ENCODE results near the gene C3orf20. TPM values are rescaled to one million over a fixed set of nuclear protein-coding genes. Genes with fewer than 3 reads are reported as not detected.

Gene C3orf20
- polyA plus RNA-seq, 1 donor from 2014 or later: not detected

DNA sequence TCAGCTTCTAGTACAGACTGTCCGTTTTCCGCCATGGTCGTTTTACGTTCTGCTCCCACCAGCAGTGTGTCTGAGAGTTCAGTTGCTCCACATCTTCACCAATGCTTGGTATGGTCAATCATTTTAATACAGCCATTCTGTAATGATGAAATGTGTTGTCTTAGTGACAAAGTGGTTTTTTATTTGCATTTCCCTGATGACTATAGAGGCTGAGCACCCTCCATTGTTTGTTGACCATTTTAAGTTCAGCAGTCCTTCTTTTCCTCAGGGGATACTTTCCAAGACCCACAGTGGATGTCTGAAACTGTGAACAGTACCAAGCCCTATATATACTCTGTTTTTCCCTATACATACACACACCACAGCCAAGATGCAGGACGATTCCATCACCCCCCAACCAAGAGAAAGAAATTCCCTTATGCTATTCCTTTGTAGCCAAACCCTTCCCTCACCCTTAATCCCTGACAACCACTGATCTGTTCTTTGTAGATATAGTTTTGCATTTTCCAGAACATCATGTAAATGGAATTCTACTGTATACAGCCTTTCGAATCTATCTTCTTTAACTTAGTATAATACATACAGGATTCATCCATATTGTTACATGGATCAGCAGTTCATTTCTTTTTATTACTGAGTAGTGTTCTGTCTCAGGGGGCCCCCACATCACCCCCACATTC, 55.9 kb downstream of the C3orf20 start:
- Histone ChIP-seq H3K4me2 (ENCODE audit: low read length) (no peak overlapping the region), H4K20me1 (ENCODE audit: insufficient read depth) (no peaks in the 10 kb centered on the region), H3F3A (ENCODE audit: insufficient read depth, low read length, poor library complexity, severe bottlenecking) (no peaks in the 10 kb centered on the region), H2AFZ (ENCODE audit: low read depth, low read length) (no peak overlapping the region), H3K27ac (ENCODE audit: low read length) (no peak overlapping the region), H3K9ac (ENCODE audit: low read length) (no peak overlapping the region), H3K9me2 (ENCODE audit: insufficient read depth, low read length) (no peaks in the 10 kb centered on the region), H3K9me3 (ENCODE audit: low read length) (no peaks in the 10 kb centered on the region), H3K79me2 (replicated peaks; ENCODE audit: insufficient read depth, low read length) (no peaks in the 10 kb centered on the region), H3K4me3 (ENCODE audit: low read length) (no peak overlapping the region), H3K36me3 (ENCODE audit: insufficient read depth, low read length) (no peaks in the 10 kb centered on the region), H3K27me3 (ENCODE audit: insufficient read depth, low read depth, low read length) (no peaks in the 10 kb centered on the region)
- TF ChIP-seq RAD21 (conservative IDR thresholded peaks at IDR 0.05) (no peak), TAF1 (IDR thresholded peaks at IDR 0.05; ENCODE audit: low read depth) (no peak)

DNA sequence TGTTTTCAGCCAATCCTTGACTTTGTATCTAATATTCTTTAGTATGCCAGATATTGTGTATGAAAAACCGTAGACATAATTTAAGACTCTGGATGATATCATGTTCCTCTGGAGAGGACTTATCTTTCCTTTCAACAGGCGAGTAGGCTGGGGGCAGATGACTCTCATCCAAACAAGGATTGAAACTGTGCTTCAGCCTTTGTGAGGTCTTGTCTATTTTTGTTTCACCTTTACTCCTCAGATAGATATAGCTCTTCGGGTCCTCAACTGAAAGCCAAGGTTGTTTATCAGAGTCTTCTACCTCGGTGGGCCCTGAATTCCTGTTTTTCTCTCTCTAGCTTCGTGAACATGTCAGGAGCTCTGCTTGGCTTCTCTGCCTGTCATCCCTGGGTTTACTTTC, 66.0 kb downstream of the C3orf20 start:
- Histone ChIP-seq H3K9me3 (ENCODE audit: low read length) (peaks cover 9% of the 10 kb centered on the region), H4K20me1 (ENCODE audit: insufficient read depth) (no peaks in the 10 kb centered on the region), H3K36me3 (ENCODE audit: insufficient read depth, low read length) (no peaks in the 10 kb centered on the region), H3K4me3 (ENCODE audit: low read length) (no peak overlapping the region), H3K79me2 (replicated peaks; ENCODE audit: insufficient read depth, low read length) (no peaks in the 10 kb centered on the region), H3K9me2 (ENCODE audit: insufficient read depth, low read length) (no peaks in the 10 kb centered on the region), H3K27me3 (ENCODE audit: insufficient read depth, low read depth, low read length) (no peaks in the 10 kb centered on the region), H3K4me2 (ENCODE audit: low read length) (no peak overlapping the region), H3K27ac (ENCODE audit: low read length) (no peak overlapping the region), H2AFZ (ENCODE audit: low read depth, low read length) (no peak overlapping the region), H3F3A (ENCODE audit: insufficient read depth, low read length, poor library complexity, severe bottlenecking) (no peaks in the 10 kb centered on the region), H3K9ac (ENCODE audit: low read length) (no peak overlapping the region)
- TF ChIP-seq EP300 (conservative IDR thresholded peaks at IDR 0.05; ENCODE audit: poor library complexity, severe bottlenecking): no peak

DNA sequence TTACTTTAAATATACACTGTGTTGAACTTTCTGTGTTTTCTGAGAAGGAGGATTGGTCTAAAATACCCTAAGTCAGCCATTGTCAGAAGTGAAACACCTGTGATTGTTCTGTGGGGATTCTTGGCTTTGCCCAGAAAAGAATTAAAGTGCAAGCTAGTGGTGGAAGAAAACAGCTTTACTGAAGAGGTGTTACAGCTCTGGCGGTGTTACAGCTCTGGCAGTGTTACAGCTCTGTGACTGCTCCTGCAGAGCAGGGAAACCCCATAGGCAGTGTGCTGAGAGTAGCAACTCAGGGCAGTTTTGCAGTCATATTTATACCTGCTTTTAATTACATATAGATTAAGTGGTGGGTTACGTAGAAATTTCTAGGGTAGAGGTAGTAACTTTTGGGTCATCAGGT, 66.6 kb downstream of the C3orf20 start:
- Histone ChIP-seq H2AFZ (ENCODE audit: low read depth, low read length) (no peak overlapping the region), H3K4me3 (ENCODE audit: low read length) (no peak overlapping the region), H3K9ac (ENCODE audit: low read length) (no peak overlapping the region), H3K27me3 (ENCODE audit: insufficient read depth, low read depth, low read length) (no peaks in the 10 kb centered on the region), H3F3A (ENCODE audit: insufficient read depth, low read length, poor library complexity, severe bottlenecking) (no peaks in the 10 kb centered on the region), H3K36me3 (ENCODE audit: insufficient read depth, low read length) (no peaks in the 10 kb centered on the region), H3K27ac (ENCODE audit: low read length) (no peak overlapping the region), H3K9me3 (ENCODE audit: low read length) (peaks cover 9% of the 10 kb centered on the region), H4K20me1 (ENCODE audit: insufficient read depth) (no peaks in the 10 kb centered on the region), H3K9me2 (ENCODE audit: insufficient read depth, low read length) (no peaks in the 10 kb centered on the region), H3K4me2 (ENCODE audit: low read length) (no peak overlapping the region), H3K79me2 (replicated peaks; ENCODE audit: insufficient read depth, low read length) (no peaks in the 10 kb centered on the region)
- TF ChIP-seq, protein P1, sequence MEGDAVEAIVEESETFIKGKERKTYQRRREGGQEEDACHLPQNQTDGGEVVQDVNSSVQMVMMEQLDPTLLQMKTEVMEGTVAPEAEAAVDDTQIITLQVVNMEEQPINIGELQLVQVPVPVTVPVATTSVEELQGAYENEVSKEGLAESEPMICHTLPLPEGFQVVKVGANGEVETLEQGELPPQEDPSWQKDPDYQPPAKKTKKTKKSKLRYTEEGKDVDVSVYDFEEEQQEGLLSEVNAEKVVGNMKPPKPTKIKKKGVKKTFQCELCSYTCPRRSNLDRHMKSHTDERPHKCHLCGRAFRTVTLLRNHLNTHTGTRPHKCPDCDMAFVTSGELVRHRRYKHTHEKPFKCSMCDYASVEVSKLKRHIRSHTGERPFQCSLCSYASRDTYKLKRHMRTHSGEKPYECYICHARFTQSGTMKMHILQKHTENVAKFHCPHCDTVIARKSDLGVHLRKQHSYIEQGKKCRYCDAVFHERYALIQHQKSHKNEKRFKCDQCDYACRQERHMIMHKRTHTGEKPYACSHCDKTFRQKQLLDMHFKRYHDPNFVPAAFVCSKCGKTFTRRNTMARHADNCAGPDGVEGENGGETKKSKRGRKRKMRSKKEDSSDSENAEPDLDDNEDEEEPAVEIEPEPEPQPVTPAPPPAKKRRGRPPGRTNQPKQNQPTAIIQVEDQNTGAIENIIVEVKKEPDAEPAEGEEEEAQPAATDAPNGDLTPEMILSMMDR (IDR thresholded peaks at IDR 0.05; ENCODE audit: poor library complexity, severe bottlenecking): no peak
- no peak for TF ChIP-seq EP300 (conservative IDR thresholded peaks at IDR 0.05; ENCODE audit: poor library complexity, severe bottlenecking)
- TF ChIP-seq, protein P2, sequence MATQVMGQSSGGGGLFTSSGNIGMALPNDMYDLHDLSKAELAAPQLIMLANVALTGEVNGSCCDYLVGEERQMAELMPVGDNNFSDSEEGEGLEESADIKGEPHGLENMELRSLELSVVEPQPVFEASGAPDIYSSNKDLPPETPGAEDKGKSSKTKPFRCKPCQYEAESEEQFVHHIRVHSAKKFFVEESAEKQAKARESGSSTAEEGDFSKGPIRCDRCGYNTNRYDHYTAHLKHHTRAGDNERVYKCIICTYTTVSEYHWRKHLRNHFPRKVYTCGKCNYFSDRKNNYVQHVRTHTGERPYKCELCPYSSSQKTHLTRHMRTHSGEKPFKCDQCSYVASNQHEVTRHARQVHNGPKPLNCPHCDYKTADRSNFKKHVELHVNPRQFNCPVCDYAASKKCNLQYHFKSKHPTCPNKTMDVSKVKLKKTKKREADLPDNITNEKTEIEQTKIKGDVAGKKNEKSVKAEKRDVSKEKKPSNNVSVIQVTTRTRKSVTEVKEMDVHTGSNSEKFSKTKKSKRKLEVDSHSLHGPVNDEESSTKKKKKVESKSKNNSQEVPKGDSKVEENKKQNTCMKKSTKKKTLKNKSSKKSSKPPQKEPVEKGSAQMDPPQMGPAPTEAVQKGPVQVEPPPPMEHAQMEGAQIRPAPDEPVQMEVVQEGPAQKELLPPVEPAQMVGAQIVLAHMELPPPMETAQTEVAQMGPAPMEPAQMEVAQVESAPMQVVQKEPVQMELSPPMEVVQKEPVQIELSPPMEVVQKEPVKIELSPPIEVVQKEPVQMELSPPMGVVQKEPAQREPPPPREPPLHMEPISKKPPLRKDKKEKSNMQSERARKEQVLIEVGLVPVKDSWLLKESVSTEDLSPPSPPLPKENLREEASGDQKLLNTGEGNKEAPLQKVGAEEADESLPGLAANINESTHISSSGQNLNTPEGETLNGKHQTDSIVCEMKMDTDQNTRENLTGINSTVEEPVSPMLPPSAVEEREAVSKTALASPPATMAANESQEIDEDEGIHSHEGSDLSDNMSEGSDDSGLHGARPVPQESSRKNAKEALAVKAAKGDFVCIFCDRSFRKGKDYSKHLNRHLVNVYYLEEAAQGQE (IDR thresholded peaks at IDR 0.05; ENCODE audit: borderline replicate concordance): no peak
- no peak for TF ChIP-seq TAF1 (IDR thresholded peaks at IDR 0.05; ENCODE audit: low read depth)
- TF ChIP-seq EZH2 (IDR thresholded peaks at IDR 0.05; ENCODE audit: borderline replicate concordance, insufficient read depth, low read length, poor library complexity, severe bottlenecking): no peak
- TF ChIP-seq SMC3 (conservative IDR thresholded peaks at IDR 0.05; ENCODE audit: poor library complexity): no peak
- TF ChIP-seq RAD21 (conservative IDR thresholded peaks at IDR 0.05): no peak
- TF ChIP-seq MXI1 (conservative IDR thresholded peaks at IDR 0.05; ENCODE audit: poor library complexity, severe bottlenecking): no peak
- TF ChIP-seq POLR2AphosphoS5 (IDR thresholded peaks at IDR 0.05): no peak

All from neural cell (in vitro differentiated cells).